Muscle layer of colon (tissue), 2 donors: ENCODE results near the gene TBX6.
A peak's percentile ranks its signal among the peaks of the same experiment; 100 is the strongest.
"Not testable (repeated sequence)": the region's sequence is repeated elsewhere in the genome, so short reads cannot be mapped to it uniquely, and the experiment has no call there.

ENCODE experiments used
- H3K27ac ChIP-seq: one replicate; pipeline ENCODE4 v1.7.0; 2013; ENCODE audit warnings: low read depth, mild to moderate bottlenecking, low read length, moderate library complexity
- H3K27me3 ChIP-seq, 2 donors: one replicate each; pipeline ENCODE4 v1.7.0; 2013; ENCODE audit warnings: low read length in 2 of 2, mild to moderate bottlenecking in 2 of 2; ENCODE audit not compliant: insufficient read depth in 2 of 2, control insufficient read depth in 1 of 2
- H3K36me3 ChIP-seq: one replicate; pipeline ENCODE4 v1.7.0; 2013; ENCODE audit warnings: mild to moderate bottlenecking, low read length; ENCODE audit not compliant: insufficient read depth
- H3K4me1 ChIP-seq: one replicate; pipeline ENCODE4 v1.7.0; 2013; ENCODE audit warnings: mild to moderate bottlenecking, low read length; ENCODE audit not compliant: insufficient read depth
- H3K4me3 ChIP-seq, 2 donors: one replicate each; pipeline ENCODE4 v1.7.0; 2013; ENCODE audit warnings: low read length in 2 of 2, low read depth in 1 of 2, mild to moderate bottlenecking in 1 of 2, moderate library complexity in 1 of 2
- H3K9ac ChIP-seq: one replicate; pipeline ENCODE4 v1.7.0; 2013; ENCODE audit warnings: low read length
- H3K9me3 ChIP-seq: one replicate; pipeline ENCODE4 v1.7.0; 2013; ENCODE audit warnings: mild to moderate bottlenecking, low read length
- donor health status: abdominal sarcoma.
- donor health status: Adenocarcinoma of cecum.

Gene TBX6

GRCh38 chr16:30121741-30122571, 30.2 kb upstream of the TBX6 start:
- no peaks in the 10 kb centered on the region for H3K9me3 ChIP-seq
- H3K9ac ChIP-seq = peak overlapping the region; percentile 75
- peaks cover 22% of the 10 kb centered on the region for H3K4me1 ChIP-seq

GRCh38 chr16:30120340-30121105, 28.8 kb upstream of the TBX6 start:
- Histone ChIP-seq H3K4me1 (peaks cover 22% of the 10 kb centered on the region), H3K4me3 (no peak overlapping the region), H3K9ac (no peak overlapping the region), H3K36me3 (peaks cover 44% of the 10 kb centered on the region), H3K27ac (no peak overlapping the region), H3K9me3 (no peaks in the 10 kb centered on the region), H3K27me3 (no peaks in the 10 kb centered on the region)

More at GRCh38 chr16:30121741-30122571, 30.2 kb upstream of the TBX6 start:
- Histone ChIP-seq H3K27me3 (no peaks in the 10 kb centered on the region), H3K4me3 (peak overlapping the region; percentile 76 to 96), H3K36me3 (peaks cover 31% of the 10 kb centered on the region), H3K27ac (peak overlapping the region; percentile 99)

GRCh38 chr16:30119428-30119827, 27.7 kb upstream of the TBX6 start:
- Histone ChIP-seq H3K9me3 (no peaks in the 10 kb centered on the region), H3K4me3 (no peak overlapping the region), H3K36me3 (peaks cover 54% of the 10 kb centered on the region), H3K4me1 (peaks cover 20% of the 10 kb centered on the region), H3K27me3 (no peaks in the 10 kb centered on the region), H3K27ac (no peak overlapping the region), H3K9ac (no peak overlapping the region)

GRCh38 chr16:30117768-30118167, 26.0 kb upstream of the TBX6 start:
- Histone ChIP-seq H3K4me1 (peaks cover 15% of the 10 kb centered on the region), H3K27me3 (no peaks in the 10 kb centered on the region), H3K9me3 (no peaks in the 10 kb centered on the region), H3K27ac (no peak overlapping the region), H3K4me3 (no peak overlapping the region), H3K36me3 (peaks cover 54% of the 10 kb centered on the region), H3K9ac (no peak overlapping the region)

GRCh38 chr16:30116291-30117207, 24.8 kb upstream of the TBX6 start:
- Histone ChIP-seq H3K36me3 (peaks cover 55% of the 10 kb centered on the region), H3K9me3 (no peaks in the 10 kb centered on the region), H3K27ac (no peak overlapping the region), H3K9ac (no peak overlapping the region), H3K4me1 (peaks cover 12% of the 10 kb centered on the region), H3K4me3 (no peak overlapping the region), H3K27me3 (no peaks in the 10 kb centered on the region)

- no peak overlapping the region for H3K9ac ChIP-seq
- H3K4me1 ChIP-seq = peaks cover 5% of the 10 kb centered on the region
- no peak overlapping the region for H3K27ac ChIP-seq
- H3K9me3 ChIP-seq = no peaks in the 10 kb centered on the region
- no peak overlapping the region for H3K4me3 ChIP-seq
- no peaks in the 10 kb centered on the region for H3K27me3 ChIP-seq
- peaks cover 59% of the 10 kb centered on the region for H3K36me3 ChIP-seq
These were observed 23.5 kb upstream of the TBX6 start for GRCh38 chr16:30115238-30115637.

- not testable (repeated sequence) for H3K4me1 ChIP-seq, H3K27me3 ChIP-seq, H3K9me3 ChIP-seq, H3K27ac ChIP-seq, H3K9ac ChIP-seq, H3K4me3 ChIP-seq
- H3K36me3 ChIP-seq = peaks cover 59% of the 10 kb centered on the region
These were observed 23.1 kb upstream of the TBX6 start for GRCh38 chr16:30114833-30115232.

GRCh38 chr16:30114411-30114810, 22.7 kb upstream of the TBX6 start:
- H3K9ac ChIP-seq = no peak overlapping the region
- H3K4me3 ChIP-seq = no peak overlapping the region
- peaks cover 57% of the 10 kb centered on the region for H3K36me3 ChIP-seq
- no peak overlapping the region for H3K27ac ChIP-seq
- no peaks in the 10 kb centered on the region for H3K9me3 ChIP-seq
- no peaks in the 10 kb centered on the region for H3K27me3 ChIP-seq
- peaks cover 5% of the 10 kb centered on the region for H3K4me1 ChIP-seq

GRCh38 chr16:30113711-30114333, 22.1 kb upstream of the TBX6 start:
- Histone ChIP-seq H3K27ac (no peak overlapping the region), H3K9me3 (no peaks in the 10 kb centered on the region), H3K9ac (no peak overlapping the region), H3K36me3 (peaks cover 53% of the 10 kb centered on the region), H3K4me3 (no peak overlapping the region), H3K27me3 (no peaks in the 10 kb centered on the region), H3K4me1 (peaks cover 5% of the 10 kb centered on the region)

- H3K36me3 ChIP-seq = peaks cover 51% of the 10 kb centered on the region
- H3K9ac ChIP-seq = no peak within 1 kb of the TSS
- H3K27me3 ChIP-seq = no peaks in the 10 kb centered on the region
- no peaks in the 10 kb centered on the region for H3K9me3 ChIP-seq
- H3K4me3 ChIP-seq = no peak within 1 kb of the TSS
- H3K27ac ChIP-seq = no peak within 1 kb of the TSS
- peaks cover 5% of the 10 kb centered on the region for H3K4me1 ChIP-seq
These were observed 21.4 kb upstream of the TBX6 start, which contains the start of gene GDPD3 for GRCh38 chr16:30113031-30113710. Gene GDPD3, minus strand, starts transcription at chr16:30113537. Its CDS starts 59 bp downstream, at chr16:30113478.
